ENCODE data around the gene SLC18B1. TPM values are rescaled to one million over a fixed set of nuclear protein-coding genes. Genes with fewer than 3 reads are reported as not detected.
A peak's percentile ranks its signal among the peaks of the same experiment; 100 is the strongest.

Gene SLC18B1
- total and polyA plus RNA-seq, 2 of the 13 experiments (the other 11 are each of a cell fraction or from before 2014, with no cell fraction given): 11.4 to 13.8 TPM

DNA sequence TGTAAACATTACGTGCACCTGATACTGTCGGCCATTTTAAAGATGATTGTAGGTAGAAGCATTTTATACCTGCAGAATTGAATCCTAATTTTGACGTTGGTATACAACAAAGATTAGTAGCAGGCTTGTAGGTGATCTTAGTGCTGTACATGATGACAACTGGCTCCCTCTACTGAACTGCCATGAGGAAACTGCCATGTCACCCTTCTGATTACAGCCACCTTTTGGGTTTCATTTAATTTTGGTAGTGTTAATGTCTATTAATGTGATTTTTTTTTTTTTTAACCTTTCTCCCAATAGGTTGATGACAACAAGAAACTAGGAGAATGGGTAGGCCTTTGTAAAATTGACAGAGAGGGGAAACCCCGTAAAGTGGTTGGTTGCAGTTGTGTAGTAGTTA lies 18.2 kb upstream of the SLC18B1 start (continued):
- TF ChIP-seq CBX2 (IDR thresholded peaks at IDR 0.05; ENCODE audit: low read depth, low read length) (no peak), CBX2 (CRISPR knock-in tag; IDR thresholded peaks at IDR 0.05; ENCODE audit: low read depth) (no peak), PATZ1 (CRISPR knock-in tag; IDR thresholded peaks at IDR 0.05) (no peak), PPARG (CRISPR knock-in tag; conservative IDR thresholded peaks at IDR 0.05) (no peak), ZNF317 (CRISPR knock-in tag; IDR thresholded peaks at IDR 0.05) (no peak), BORCS8-MEF2B (CRISPR knock-in tag; IDR thresholded peaks at IDR 0.05) (no peak), U2AF1 (optimal IDR thresholded peaks at IDR 0.05; ENCODE audit: low read depth, low read length) (no peak), NFYC (CRISPR knock-in tag; IDR thresholded peaks at IDR 0.05) (no peak), DNMT1 (CRISPR knock-in tag; IDR thresholded peaks at IDR 0.05) (no peak), POLR2A (IDR thresholded peaks at IDR 0.05; ENCODE audit: insufficient read depth in 1 of 2, low read depth in 2 of 2, low read length in 2 of 2) (0 out of 4 replicates have a peak, but pooled peaks of 1 of the 2 experiments have one; percentile 7), ZFP36L1 (CRISPR knock-in tag; IDR thresholded peaks at IDR 0.05) (0 out of 2 replicates have a peak, but pooled peaks have one; percentile 45), ZNF703 (CRISPR knock-in tag; IDR thresholded peaks at IDR 0.05; ENCODE audit: borderline replicate concordance) (no peak), MAFK (conservative IDR thresholded peaks at IDR 0.05 in 1 of 2, IDR thresholded peaks at IDR 0.05 in 1 of 2; ENCODE audit: low read length in 2 of 2) (no peak), CERS6 (CRISPR knock-in tag; IDR thresholded peaks at IDR 0.05) (no peak), PITX1 (CRISPR knock-in tag; IDR thresholded peaks at IDR 0.05) (no peak), ZNF816 (CRISPR knock-in tag; IDR thresholded peaks at IDR 0.05; ENCODE audit: borderline replicate concordance) (no peak), CCAR2 (optimal IDR thresholded peaks at IDR 0.05; ENCODE audit: low read depth, low read length) (no peak), ZNF546 (CRISPR knock-in tag; conservative IDR thresholded peaks at IDR 0.05) (no peak)

Data from HepG2 (cell line).